ENCODE measurements around the gene EHD3.

DNA sequence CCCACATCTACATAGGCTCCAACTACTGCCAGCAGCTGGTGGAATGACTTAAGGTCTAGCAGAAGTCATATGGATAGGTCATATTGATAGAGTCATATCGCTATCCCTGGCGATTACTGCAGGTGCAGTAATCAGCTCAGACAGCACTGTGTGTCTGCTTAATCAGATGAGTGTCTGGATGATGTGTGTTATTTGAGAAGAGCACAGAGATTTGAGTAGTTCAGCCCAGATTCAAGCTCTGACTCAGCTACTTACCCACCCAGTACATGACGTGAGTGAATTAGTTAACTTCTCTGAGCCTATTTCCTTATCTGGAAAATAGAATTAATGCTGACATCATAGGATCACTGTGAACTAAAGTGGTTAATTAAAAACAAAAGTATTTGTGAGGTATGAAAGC lies 78.9 kb downstream of the EHD3 start:
- TF ChIP-seq SPI1 (IDR thresholded peaks at IDR 0.05; ENCODE audit: borderline replicate concordance, low read depth): no peak
- TF ChIP-seq, protein P1, sequence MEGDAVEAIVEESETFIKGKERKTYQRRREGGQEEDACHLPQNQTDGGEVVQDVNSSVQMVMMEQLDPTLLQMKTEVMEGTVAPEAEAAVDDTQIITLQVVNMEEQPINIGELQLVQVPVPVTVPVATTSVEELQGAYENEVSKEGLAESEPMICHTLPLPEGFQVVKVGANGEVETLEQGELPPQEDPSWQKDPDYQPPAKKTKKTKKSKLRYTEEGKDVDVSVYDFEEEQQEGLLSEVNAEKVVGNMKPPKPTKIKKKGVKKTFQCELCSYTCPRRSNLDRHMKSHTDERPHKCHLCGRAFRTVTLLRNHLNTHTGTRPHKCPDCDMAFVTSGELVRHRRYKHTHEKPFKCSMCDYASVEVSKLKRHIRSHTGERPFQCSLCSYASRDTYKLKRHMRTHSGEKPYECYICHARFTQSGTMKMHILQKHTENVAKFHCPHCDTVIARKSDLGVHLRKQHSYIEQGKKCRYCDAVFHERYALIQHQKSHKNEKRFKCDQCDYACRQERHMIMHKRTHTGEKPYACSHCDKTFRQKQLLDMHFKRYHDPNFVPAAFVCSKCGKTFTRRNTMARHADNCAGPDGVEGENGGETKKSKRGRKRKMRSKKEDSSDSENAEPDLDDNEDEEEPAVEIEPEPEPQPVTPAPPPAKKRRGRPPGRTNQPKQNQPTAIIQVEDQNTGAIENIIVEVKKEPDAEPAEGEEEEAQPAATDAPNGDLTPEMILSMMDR (IDR thresholded peaks at IDR 0.05; ENCODE audit: insufficient read depth, low read length): no peak
